Measurements from ENCODE around the gene ANKRD7.

- TF ChIP-seq CTCF (IDR thresholded peaks at IDR 0.05) (no peak), POLR2A (IDR thresholded peaks at IDR 0.05) (no peak)
These were observed 22.4 kb upstream of the ANKRD7 start for GRCh38 chr7:118202061-118202460.
